ENCODE measurements around the gene BTF3L4.
"Not testable (repeated sequence)": the region's sequence is repeated elsewhere in the genome, so short reads cannot be mapped to it uniquely, and the experiment has no call there.

Gene BTF3L4

DNA sequence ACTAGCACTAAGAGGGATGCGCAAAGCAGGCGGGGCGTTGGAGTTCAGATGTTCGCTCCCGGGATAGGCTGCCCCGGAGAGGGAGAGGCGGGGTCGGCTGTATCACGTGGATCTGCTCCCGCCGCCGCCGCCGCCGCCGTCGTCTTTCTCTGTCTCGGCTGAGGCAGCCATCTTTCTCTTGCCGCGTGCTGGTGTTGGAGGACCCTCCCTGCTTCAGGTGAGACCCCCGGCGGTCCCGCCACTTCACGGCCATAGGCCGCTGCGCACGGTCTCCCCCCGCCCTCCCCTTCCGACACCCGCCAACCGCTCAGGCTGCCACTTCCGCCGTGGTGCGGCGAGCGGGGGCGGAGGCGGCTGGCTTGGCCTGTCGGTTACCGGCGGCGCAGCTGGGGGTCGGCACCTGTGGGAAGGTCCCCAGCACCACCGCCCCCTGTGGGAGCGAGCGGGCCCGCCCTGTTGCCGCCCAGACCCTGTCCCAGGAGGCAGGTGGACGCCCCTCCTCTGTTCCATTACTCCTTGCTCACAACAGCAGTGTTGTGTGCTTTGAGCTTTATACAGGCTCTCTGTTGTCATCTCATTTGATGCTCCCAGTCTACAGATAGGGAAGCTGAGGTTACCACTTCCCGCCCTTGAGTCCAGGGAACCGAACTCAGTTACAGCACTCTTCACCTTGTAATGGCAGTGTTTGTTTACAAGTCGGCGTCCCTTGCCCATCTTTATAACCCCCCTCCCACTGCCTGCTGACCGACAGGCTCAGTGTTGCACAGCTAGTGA is at the start of gene BTF3L4:
Gene BTF3L4, plus strand, starts transcription at position 133 of the 774 bp plus-strand sequence. CDS start 3,553 bp downstream, outside the sequence.
- DNase-seq: peak; percentile 94 to 97

DNA sequence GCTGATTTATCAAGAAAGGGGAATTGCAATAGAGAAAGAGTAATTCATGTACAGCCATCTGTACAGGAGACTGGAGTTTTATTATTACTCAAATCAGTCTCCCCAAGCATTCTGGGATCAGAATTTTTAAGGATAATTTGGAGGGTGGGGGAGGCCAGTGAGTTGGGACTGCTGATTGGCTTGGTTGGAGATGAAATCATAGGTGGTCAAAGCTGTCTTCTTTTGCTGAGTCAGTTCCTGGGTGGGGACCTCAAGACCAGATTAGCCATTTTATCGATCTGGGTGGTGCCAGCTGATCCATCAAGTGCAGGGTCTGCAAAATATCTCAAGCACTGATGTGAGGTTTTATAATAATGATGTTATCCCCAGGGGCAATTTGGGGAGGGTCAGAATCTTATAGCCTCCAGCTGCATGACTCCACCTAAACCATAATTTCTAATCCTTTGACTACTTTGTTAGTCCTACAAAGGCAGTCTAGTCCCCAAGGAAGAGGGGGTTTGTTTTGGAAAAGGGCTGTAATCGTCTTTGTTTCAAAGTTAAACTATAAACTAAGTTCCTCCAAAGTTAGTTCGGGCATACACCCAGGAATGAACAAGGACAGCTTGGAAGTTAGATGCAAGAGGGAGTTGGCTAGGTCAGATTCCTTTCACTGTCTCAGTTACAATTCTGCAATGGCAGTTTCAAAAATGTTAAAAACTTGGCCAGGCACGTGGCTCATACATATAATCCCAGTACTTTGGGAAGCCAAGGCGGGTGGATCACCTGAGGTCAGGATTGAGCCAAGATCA is 48.7 kb upstream of the BTF3L4 start:
- DNase-seq: no peak

DNA sequence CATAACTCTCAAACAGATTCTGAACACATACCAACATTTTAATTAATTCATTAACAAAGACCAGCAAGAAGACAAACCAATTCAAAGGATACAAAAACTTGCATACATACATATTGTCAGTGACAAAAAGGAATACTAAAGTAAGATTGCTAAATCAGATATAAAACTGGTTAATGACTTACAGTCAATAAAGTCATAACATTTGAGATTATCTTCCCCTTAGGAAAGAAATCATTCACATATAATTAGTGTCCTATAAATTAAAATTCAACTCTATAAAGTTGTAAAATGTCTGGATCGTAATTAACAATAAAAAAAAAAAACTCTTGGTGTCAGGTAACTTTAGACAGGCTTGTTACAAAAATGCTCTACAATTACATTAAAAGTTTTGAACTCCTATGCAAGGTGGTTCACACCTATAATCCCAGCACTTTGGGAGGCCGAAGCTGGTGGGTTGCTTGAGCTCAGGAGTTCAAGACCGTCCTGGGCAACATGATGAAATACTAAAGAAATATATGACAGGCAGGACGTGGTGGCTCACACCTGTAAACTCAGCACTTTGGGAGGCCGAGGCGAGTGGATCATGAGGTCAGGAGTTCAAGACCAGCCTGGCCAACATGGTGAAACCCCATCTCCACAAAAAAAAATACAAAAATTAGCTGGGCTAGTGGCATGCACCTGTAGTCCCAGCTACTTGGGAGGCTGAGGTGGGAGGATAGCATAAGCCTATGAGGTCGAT is 47.9 kb upstream of the BTF3L4 start:
- DNase-seq: no peak

DNA sequence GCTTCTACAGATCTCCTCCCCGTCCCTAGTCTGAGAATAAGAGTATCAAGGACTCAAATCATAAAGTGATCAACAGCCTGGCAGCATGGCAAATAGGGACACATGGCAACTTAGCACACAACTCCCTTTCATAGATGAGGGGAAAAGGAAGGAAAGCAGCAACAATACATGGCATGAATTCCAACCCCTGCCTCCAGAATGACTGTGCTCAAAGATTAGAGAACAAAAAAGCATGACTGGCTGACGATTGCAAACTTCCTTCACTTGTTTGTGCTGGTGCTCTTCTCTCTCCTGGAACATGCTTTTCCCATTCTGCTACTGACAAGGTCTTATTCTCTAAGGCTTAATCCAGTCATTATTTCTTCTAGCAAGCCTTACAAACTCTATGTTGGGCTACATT is 34.0 kb upstream of the BTF3L4 start:
- no peak for DNase-seq

DNA sequence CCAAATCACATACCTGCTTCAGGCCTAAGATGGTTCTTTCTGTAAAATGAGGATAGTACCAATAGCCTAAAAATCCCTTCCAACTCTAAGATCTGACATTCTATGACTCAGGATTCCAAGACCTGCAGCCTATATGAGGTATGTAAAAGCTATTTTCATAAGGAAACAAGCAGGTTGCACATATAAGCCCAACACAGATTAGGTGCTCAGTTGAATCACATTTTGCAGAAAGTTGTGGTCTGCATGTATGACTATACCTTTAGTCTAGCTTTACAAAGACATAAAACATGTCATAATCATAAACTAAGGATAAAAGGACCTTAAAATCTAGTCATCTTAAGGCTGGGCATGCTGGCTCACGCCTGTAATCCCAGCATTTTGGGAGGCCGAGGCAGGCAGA is 29.8 kb upstream of the BTF3L4 start:
- no peak for DNase-seq

DNA sequence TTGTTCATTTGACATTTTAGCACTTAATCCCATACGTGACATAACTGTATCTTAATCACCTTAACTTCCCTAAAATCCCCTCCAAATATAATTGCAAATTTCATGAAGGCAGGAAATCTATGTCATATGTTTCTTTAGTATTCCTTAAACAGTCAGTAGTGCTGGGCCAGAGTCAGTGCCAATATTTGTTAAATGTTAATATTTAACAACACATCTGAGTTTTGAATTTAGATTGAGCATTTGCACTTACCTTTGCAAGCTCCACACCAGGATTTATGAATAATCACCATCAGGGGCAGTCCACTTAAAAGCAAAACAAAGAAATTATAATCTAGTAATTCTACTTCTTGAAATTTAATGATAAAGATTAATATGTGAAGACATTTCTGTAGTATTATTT is 27.8 kb upstream of the BTF3L4 start:
- DNase-seq: no peak

DNA sequence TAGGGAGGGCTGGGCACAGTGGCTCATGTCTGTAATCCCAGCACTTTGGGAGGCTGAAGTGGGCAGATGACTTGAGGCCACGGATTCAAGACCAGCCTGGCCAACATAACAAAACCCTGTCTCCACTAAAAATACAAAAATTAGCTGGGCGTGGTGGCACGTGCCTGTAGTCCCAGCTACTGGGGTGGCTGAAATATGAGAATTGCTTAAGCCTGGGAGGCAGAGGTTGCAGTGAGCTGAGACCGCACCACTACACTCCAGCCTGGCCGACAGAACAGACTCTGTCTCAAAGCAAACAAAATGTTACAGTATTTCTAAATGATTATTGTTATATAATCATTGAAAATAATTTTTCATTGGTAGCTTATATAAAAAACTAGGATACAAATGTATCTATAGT is 27.3 kb upstream of the BTF3L4 start:
- DNase-seq: not testable (repeated sequence)

DNA sequence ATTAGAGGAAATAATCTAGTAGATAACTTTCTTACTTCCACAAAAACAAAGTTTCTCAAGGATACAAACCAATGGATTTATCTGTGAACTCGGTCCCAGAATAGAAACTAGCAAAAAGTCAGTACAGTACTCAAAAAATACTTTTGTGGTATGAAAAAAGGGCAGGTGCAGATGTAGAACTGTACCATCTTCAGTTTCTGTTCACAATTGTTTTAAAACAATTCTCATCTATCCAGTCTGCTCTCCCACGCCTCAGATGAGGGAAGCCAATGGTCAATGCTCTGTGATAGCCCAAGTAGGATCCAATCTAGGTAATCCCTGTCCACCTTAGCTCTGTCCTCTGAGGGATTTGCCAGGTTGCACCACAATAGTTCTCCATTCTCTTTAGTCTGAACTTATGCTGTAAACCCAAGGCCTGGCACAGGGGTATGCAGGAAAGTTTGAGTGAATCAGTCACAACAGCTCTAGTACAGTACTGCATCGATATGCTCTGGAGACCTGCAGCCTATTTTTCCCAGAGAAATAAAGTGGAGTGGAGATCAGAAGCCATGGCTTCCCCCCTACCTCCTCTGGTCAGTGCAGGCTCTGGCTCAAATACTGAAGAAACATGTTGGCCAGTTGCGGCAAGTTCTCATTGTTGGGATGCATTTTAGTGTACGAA is 23.8 kb upstream of the BTF3L4 start:
- DNase-seq: no peak

DNA sequence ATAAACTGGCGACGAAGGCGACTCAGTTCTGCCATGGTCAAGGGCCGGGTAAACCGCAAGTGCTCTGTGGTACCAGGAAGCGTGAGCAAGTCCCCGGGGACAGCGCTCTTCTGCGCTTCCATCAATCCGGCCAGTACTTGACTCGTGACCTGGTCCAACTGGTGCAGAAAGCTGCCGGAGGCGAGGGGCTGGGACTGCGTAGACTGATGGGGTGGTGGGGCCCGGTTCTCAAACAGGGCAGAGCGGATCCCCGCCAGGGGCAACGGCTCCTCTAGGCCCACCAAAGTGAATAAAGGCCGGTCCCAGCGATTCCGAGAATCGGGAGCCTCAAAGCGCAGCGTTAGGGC is 23.3 kb upstream of the BTF3L4 start:
- no peak for DNase-seq

DNA sequence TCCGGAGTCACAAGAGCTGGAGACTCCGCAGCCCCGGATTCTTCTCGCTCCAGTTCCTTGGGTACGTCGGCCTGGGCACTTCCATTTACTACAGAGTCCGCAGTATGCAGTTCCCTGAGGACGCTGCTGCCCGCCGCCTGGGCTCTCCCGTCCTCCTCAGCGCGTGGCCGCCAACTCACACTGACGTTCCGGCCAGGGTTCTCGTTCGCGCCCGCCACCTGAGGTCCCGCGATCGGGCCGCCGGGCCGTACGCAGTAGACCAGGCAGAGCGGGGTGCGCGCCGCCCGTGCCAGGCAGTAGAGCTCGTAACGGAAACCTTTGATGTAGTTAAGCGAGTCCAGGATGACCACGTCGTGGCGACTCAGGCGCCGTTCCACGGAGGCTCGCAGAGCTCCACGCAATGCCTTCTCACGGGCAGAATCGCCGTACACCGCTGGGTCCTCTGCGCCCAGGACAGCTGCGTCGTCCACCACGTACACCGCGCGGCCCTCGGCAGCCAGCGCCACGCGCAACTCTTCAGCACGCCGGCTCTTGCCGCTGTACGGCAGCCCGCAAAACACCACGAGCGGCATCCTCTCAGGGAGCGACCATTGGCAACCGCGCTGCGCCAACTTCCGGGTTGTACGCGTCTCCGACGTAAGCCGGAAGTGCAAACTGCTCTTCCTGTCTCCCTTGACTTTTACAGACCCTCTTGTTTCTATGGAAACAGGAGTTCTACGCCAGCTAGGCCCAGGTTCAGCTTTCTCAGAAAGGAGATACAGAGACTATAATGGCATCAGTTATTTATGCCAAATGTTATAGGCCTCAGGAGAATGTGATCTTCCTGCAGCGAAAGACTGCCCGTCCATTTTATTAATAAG is 22.7 kb upstream of the BTF3L4 start, which contains the start of gene KTI12:
Gene KTI12, minus strand, starts transcription at position 621 of the 860 bp plus-strand sequence. Its CDS starts 49 bp downstream, at position 572.
- DNase-seq: peak; percentile 75 to 86

DNA sequence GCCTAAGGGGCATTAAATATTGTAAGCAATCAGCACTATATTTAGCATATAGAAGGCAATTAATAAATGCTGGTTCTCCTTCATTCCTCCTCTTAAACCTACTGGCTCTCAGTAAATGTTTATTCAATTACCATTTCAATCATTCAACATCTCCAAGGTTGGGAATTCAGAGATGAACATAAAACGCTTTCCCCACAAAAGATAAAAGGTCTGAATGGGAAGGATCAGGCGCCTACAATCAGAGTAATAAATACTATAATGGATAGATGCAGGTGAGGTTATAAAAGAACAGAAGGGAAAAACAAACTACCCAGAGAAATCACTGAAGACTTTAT is 22.1 kb upstream of the BTF3L4 start:
- no peak for DNase-seq

DNA sequence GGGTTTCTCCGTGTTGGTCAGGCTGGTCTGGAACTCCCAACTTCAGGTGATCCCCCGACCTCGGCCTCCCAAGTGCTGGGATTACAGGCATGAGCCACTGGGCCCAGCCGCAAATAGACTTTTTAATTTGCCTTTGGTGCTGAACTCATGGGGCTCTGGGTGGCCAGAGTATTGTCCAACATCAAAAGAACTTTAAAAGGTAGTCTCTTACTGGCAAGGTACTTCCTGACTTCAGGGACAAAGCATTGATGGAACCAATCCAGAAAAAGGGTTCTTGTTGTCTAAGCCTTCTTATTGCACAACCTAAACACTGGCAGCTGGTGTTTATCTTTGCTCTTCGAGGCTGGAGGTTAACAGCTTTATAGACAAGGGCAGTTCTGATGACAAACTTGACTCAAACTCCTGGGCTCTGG is 18.7 kb upstream of the BTF3L4 start:
- no peak for DNase-seq

DNA sequence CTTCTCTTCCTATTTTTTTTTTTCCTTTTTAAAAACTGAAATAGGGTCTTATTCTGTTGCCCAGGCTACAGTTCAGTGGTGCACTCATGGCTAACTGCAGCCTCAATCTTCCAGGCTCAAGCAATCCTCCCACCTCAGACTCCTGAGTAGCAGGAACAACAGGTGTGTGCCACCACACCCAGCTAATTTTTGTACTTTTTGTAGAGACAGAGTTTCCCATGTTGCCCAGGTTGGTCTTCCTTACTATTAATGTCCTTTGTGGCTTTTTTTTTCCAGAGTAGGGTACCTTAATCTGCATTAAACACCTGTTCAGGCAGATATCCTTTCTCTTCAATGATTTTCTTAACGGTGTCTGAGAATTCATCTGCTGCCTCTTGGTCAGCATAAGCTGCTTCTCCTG is 18.2 kb upstream of the BTF3L4 start:
- no peak for DNase-seq

DNA sequence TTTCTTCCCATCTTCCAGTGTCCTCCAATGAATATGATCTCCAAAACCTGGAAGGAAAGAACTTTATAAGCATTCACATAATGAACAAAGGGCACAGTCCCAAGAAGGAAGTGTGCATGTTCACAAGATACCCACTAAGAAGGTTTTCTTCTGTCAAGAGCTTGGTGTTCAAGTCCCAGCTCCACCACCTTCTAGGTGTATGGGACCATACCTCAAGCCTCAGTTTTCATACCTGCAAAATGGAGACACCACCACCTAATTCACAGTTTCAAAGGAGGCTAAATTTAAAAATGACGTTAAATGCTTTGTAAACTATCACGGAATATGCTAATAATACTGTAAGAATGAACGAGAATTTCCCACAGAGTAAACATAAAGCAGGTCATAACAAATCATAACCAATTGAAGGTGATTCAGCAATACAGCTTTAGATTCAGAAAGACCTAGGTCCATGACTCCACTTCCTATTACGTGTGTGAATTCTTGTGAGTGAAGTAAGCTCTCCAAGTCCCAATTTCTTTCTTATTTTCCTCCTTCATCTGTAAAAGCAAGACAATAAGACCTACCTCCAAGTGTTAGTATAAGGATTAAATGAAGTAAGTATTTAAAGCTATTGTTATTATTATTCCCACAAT is 14.4 kb upstream of the BTF3L4 start:
- no peak for DNase-seq

DNA sequence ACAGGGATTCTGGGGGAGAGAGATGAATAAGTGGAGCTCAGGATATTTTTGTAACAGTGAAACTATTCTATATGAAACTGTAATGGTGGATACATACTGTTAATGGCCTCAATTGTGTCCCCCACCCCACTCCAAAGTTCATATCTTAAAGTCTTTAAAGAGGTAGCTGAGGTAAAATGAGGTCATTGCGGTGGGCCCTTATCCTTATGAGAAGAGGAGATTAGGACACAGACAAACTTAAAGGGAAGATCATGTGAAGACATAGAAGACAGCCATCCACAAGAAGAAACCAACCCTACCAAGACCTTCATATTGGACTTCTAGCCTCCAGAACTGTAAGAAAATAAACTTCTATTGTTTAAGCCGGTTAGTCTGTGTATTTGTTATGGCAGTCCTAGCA is 10.9 kb upstream of the BTF3L4 start:
- no peak for DNase-seq

DNA sequence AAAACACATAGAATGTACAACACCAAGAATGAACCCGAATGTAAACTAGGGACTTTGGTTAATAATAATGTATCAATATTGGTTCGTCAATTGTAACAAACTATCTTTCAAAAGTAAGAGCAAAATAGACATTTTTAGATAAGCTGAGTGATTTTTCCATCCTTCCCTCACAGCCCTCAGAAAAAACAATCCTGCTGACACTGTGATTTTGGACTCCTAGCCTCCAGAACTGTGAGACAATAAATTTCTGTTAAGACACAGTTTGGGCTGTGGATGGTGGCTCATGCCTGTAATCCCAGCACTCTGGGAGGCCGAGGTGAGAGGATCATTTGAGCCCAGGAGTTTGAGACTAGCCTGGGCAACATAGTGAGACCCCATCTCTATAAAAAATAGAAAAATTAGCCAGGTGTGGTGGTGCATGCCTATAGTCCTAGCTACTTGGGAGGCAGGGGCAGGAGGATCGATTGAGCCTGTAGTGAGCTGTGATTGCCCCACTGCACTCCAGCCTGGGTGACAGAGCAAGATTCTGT is 10.4 kb upstream of the BTF3L4 start:
- DNase-seq: not testable (repeated sequence)

DNA sequence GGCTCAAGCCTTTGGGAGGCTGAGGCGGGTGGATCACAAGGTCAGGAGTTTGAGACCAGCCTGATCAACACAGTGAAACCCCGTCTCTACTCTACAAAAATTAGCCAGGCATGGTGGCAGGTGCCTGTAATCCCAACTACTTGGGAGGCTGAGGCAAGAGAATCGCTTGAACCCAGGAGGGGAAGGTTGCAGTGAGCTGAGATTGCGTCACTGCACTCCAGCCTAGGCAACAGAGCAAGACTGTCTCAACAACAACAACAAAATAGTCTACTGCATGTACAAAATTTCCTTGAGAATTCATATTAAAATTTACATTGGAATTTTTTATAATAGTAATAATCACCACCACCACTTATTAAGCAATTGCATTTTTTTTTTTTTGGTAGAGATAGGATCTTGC is 6.8 kb upstream of the BTF3L4 start:
- DNase-seq: not testable (repeated sequence)

DNA sequence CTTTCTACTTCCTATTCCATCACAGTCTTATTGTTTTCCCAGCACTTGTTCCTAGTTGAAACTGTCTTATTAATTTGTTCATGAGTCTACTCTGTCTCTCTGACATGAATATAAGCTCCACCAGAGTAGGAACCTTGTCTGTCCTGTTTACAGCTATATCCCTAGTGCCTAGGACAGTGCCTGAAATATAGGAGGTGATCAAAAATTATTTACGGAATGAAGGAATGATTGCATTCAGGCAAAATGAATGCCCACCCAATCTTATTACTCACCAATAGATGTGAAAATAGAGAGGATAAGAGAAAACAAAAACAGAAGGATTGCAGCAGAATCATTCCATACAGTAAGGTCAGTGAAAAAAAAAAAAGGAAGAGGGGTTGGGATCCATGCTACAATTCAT is 2.2 kb upstream of the BTF3L4 start:
- DNase-seq: no peak

DNA sequence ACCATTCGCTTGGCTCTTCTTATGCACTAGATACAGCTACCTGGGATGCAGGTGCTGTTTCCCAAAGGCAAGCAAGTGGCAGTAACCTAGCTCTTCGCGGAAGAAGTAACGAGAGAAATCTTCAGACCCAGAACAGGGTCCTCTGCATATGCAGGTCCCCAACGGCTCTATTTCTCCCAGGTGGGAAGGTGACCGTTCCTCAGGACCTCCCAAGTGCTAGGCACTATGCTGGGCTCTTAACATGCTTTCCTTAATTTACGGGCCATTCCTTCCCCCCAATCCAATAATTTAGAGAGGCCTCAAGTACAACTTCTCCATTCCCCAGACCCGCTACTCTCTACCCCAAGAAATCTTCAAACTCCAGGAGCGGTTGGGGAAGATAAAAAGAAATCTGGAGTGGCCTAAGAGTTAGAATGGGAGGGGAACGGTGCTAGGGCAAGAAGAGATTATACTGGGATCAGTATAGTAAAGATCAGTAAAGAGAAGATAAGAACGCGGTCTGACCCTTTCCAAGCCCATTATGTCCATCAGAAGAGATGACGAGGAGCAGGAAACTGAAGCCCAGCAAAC is 1.5 kb upstream of the BTF3L4 start:
- no peak for DNase-seq

DNA sequence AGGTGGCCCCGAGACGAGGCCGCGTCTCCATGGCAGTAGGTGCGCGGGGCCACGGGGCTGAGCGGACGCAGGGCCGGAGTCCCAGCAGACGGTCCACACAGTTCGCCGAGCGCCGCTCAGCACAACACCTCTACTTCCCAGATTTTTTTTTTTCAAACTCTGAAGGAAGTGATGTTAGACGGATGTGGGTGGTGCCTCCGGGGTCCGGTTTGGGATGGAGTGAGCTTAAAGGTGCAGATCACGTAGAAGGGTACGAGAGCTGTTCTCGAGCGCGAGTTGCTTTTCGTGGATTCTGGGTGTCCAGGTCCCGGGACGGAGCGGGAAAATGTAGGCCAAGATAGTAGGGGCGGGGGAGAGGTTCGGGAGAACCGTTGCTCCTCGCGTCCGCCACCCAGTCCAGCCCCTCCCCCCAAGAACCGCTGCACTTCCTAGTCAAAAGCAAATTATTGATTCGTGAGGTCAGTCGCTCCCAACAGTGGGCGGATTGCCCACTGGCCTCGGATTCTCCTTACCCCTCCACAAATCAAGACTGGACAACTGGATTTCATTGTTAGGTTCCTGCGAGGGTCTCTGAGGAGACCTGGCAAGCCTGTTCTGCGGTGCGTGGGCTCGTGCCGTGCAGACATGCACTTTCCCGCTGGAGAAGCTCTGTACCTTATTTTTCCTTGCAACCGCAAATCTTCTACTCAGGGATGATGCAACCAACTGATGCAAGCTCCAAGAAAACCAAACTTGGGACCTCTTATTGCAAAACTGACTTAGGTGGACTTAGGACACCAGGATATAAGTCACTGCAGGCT is 829 bp upstream of the BTF3L4 start, which contains the start of gene TXNDC12:
Gene TXNDC12, minus strand, starts transcription at position 126 of the 800 bp plus-strand sequence. Its CDS starts 95 bp downstream, at position 31.
- DNase-seq: peak; percentile 79 to 86
